Activated CD4-positive, CD25-positive, alpha-beta regulatory T cell (primary cell): Measurements from ENCODE around the gene KCNAB1.

Source experiments
- DNase-seq, 4 experiments: peaks; one replicate each; lab custom pipeline; 2025; lab: John Stamatoyannopoulos, UW

KCNAB1 gene

GRCh38 chr3:156576051-156576450, 455.7 kb downstream of the KCNAB1 start:
- DNase-seq = no peak

DNA sequence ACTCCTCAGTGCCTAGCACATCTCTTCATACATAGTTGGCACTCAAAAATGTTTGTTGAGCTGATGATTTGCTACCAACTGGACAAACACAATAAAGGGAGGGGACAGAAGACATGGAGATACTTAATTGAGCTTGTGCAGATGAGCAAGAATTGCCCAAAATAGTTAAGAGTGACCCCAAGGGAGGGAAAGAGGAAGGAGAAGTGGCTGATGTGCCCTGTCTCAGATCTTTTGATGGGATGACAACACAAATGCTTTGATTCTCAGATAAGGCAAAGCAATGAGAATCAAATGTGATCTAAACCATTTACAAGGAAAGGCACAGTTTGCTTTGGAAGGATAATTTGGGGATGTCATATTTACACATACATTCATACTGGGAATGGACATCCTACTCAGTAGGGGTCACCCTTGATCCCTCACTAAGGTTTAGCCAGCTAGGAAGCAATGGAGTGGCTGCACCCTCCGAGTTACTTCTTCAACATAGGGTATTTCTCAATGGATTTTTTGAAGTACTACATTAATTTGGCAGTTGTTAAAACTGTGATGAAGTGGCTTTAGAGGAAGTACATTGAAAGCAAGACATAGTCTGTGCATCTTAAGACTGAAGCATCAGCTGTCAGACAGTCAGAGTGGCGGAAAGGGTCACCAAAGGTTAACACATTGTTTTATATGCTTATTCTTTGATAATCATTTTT, 456.4 kb downstream of the KCNAB1 start:
- no peak for DNase-seq

DNA sequence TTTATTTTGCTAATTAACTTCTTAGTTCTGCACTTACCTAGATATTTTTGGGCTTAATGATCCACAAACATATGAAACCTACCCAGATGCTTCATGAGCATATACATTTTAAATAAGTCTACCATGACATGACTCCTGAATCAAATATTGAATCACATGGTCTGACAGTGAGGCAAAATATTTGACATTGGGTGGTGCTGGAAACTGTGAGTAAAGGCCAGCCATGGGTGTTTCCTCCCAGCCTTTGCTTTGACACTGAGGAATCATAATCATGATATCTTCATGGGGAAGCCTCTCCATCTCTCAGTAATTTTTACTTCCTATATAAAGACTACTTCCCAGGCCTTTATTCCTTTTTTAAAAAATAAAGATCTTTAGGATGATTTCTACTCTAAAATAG, 457.4 kb downstream of the KCNAB1 start:
- no peak for DNase-seq

- no peak for DNase-seq
These were observed 459.1 kb downstream of the KCNAB1 start for GRCh38 chr3:156579427-156579851.

GRCh38 chr3:156581033-156581432, 460.7 kb downstream of the KCNAB1 start:
- DNase-seq = no peak

DNA sequence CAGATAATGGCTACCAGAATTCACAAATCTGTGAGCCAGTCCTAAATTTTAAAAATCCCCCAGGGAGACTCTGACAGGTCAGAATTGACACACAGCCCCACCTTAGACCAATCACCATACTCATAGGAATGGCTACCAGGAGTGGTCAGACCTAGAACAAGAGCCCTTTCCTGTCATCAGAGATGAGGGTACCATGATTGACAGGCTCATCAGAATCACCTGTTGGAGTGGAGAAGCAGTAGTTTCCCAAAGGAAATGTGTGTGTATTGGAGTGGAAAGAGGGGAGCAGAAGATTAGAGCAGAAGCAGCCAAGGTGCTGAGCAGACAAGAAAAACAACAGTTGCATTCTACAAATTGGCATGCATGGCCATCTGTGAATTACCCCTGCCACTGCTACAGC, 461.6 kb downstream of the KCNAB1 start:
- no peak for DNase-seq

- DNase-seq = no peak
These were observed 462.3 kb downstream of the KCNAB1 start for GRCh38 chr3:156582532-156583183.

DNA sequence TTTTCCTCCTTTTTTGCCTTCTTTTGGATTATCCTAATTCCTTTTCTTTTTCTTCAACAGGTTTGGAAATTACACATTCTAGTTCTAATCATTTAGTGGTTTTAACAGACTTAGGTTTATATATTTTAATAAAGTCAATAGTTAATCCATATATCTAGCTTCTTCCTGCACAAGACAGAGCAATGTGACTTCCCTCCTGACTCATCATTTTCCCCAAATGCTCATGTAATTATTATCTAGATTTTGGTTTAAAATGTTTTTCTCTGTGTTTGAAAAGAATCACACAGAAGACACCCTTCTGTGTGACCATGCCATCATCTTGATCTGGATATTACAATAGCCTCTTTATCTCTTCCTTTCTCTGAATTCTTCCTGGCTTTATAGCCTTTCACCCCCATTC, 463.1 kb downstream of the KCNAB1 start:
- no peak for DNase-seq

DNA sequence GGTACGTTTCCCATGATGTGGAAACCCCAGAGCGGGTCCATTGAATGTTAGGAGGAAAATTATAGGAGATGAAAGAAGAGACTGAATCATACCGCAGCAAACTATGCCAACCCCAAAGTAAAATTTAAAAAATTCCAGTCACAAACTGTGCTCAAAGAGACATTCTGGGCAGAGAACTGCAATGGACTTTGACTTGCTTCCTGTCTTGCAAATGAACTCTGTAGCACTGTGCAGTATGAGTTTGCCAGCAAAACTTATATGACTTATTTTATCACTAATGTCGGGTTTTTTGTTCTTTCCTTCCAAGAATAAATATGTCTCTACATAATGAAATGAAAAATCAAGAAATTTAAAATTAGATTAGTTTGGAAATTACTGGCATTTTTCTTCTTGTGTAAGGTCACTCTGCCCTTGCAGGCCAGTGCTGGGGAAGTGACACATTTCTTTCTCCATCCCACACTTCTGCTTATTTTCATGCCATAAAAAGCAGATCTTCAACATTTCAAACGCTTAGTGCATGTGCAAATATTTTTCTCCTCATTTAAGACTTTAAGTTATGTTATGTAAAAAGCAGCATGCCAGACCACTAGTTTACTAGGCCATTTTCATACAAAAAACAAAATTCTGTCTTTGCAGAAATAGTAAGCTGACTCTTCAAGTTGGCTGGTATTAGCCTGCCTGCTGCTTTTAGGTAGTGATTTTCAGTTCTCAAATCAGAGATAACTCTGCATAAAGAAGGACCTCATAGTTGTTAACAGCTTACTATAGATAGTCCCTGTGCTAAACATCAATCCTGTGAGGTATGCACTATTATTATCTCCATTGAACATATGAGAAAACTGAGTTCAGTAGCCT, 466.8 kb downstream of the KCNAB1 start:
- no peak for DNase-seq

DNA sequence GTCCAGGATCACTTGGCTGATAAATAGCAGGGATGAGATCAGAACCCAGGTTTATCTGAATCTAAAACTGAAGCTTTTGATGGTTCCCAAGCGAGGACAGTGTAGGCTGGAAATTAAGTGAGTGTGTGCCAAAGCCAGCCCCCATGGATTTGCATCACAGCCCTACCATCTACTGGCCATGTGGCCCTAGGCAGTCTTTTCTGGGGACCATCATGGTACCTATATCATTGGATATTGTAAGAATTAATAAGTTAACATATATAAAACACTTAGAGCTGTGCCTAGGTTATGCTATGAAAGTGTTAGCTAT, 467.3 kb downstream of the KCNAB1 start:
- no peak for DNase-seq
